Left lobe of liver (tissue), 2 donors: ENCODE results near the gene HOXA2. TPM values are rescaled to one million over a fixed set of nuclear protein-coding genes. Genes with fewer than 3 reads are reported as not detected.

Experiments used
- ATAC-seq: fragments of 200-7000 bp; cut with Tn5 transposase; one replicate; pipeline ENCODE4 v1.9.1; 2020; ENCODE audit warnings: mild to moderate bottlenecking, moderate library complexity
- DNase-seq: peaks from one replicate; pipeline ENCODE4 v3.0.0-alpha.2; 2020; ENCODE audit warnings: low spot score
- total RNA-seq: library from RNA; stranded (reverse); gene quantifications from one replicate; pipeline ENCODE4 v1.2.1, GENCODE V29; 2021
- donor health status: DM: no; HTN: no; CAD: no; lungs with moderate emphysema.
- donor health status: DM: no; HTN: yes; CAD: no.

Gene HOXA2
- total RNA-seq, 1 donor from 2014 or later = 0.15 TPM

DNA sequence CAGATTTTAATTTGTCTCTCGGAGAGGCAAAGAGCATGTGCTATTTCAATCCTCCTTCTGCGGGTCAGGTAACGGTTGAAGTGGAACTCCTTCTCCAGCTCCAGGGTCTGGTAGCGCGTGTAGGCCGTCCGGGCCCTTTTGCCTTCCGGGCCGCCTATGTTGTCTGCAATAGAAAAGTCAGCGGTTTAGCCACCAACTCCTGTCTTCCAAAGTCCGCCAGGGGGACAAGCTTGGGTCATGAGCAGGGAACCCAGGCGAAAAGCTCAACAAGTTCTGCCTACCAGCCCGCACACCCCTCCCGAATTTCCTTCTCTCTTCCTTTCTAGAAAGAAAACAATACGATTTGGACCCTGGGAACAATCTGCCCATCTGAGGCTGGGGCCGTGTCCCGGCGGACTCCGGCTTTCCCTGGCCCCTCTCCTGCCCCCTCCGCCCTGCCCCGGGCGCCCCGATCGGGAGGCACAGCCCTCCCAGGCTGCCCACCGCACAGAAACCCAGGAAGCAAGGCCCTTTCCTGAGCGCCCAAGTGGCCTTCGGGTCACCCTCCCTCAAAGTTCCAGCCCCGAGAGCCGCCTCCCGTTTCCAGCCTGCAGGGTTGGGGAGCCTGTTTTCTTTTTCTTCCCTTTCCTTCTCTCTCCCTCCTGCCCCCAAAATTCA lies 39.6 kb upstream of the HOXA2 start:
- peak; percentile 39 for DNase-seq
- ATAC-seq = peak; percentile 23

DNA sequence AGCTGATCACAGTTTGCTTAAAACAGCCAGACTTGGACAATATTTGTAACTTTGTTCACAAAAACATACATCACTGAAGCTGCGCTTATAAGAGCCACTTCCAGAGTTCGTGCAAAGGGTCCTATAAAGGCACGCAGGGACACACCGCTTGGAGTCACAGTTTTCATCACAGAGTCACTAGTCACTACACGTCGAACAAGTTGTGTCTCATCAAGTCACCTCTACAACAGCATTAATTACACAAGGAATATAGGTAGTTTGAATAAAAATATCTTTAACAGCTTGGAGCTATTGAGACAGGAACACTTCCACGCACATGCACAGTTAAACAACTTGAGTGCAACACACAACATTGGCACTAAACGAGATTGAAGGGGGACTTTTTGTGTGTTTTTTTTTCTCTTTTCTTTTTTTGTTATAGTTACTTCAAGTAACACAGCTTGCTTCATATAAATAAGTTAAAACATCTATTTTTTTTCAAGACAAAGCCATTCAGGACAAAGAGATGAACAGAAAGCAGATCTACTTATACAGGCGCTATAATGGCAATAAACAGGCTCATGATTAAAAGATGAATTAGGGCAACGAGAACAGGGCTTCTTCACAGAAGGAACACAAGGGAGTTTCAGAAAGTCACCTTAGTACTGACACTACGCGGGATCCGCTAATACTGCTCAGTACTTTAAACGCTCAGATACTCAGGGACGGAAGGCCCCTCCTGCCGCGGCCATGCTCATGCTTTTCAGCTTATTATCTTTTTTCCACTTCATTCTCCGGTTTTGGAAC lies 38.8 kb upstream of the HOXA2 start:
- DNase-seq (no peak), ATAC-seq (no peak)

DNA sequence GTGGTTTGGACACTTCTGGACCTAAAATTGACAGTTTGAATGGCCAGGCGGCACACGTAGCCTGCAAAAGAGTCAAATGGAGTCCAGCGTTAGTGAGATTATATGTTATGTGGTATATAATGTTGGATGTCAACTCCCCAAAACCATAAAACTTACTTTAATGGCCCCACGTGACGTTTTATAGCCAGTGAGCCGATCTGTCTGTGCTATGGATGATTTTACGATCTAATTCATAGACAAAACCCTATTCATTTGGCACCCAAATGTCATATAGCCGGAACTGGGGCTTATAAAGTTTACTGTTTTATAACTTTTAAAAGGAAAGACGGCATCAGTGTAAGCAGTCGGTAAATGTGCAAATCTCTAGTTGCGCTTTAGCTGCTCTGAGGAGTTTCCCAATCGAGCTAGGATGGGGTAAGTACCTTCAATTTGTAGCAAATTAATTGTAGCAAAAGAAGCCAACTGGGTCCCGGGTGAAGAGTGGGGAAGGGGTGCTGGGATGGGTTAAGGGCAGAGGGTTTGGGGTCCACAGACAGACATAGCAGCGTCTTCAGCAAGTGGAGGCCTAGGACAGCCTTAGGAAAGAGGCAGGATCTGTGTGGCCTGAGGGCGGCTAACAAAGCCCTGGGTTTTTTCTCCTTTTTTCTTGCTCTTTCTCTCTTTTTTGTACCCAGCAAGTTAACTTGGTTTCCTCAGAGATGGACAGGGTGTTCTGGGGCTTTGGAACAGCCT lies 37.8 kb upstream of the HOXA2 start:
- ATAC-seq = no peak
- no peak for DNase-seq

DNA sequence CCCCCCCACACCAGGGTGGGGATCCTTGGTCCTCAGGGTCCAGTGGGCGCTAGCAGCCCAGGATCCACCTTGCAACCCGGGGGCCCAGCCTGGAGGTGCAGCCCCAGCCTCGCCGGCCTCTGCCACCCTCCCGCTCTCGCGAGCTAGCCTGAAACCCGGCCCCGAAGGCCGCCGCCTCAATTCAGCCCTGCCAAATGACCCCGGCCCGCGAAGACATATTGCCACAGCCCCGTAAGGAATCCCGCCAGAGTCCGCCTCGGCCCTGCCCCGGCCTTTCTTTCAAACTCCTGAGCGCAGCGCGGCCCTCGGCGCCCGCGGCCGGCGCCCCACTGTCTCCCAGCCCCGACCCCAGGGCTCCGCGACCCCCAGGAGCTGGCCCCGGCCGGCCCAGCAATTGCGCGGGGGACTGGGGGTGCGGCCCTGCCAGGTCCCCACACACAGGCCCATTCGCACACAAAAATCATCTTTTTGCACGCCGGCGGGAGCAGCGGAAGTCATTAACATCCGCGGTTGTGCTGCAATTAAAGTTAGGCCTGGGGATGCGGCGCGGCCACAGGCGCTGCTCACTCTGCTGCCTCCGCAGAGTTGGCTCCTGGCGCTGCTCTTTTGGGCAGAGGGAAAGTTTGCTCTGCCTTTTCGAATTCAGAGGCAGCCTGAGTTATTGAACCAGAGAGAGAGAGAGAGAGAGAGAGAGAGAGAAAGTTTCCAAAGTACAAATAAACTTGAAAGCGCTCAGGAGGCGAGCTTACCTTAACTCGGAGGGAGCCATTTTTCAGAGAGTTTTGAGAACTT lies 37.0 kb upstream of the HOXA2 start:
- ATAC-seq = no peak
- peak; percentile 40 for DNase-seq

DNA sequence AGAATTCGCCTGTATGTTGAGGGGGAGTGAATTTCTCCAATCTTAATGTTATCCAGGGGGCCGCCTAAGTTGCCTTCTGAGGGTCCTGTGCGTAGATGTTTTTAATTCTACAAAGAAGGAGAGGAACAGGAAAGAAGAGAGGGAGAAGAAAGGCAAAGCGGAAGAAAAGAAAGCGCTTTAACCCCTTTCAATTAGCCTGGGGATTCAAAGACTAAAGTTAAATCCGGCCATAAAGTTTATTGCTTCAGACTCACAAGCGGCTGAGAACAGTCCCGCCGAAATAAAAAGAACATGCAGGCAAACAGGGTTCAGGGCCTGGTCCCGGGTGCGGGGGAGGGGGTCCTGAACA lies 36.5 kb upstream of the HOXA2 start:
- DNase-seq (no peak), ATAC-seq (no peak)

DNA sequence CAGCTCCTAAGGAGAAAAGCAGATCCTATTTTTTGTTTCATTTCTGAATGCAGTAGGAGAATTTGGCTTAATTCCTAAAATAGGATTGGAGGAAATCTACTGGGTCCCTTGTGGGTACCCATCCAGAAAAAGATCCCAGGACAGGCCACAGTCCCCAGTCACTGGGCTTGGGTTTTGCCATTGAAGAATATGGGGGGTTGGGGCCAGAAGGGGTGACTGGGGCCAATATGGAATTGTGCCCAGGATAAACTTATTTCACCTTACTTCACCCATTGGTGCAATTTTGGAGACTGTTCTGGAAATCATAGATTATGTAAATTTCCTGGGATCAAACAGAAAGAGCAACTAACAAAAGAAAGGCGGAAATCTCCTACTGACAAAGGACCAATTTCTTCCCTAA lies 36.0 kb upstream of the HOXA2 start:
- ATAC-seq (no peak), DNase-seq (peak; percentile 14)

DNA sequence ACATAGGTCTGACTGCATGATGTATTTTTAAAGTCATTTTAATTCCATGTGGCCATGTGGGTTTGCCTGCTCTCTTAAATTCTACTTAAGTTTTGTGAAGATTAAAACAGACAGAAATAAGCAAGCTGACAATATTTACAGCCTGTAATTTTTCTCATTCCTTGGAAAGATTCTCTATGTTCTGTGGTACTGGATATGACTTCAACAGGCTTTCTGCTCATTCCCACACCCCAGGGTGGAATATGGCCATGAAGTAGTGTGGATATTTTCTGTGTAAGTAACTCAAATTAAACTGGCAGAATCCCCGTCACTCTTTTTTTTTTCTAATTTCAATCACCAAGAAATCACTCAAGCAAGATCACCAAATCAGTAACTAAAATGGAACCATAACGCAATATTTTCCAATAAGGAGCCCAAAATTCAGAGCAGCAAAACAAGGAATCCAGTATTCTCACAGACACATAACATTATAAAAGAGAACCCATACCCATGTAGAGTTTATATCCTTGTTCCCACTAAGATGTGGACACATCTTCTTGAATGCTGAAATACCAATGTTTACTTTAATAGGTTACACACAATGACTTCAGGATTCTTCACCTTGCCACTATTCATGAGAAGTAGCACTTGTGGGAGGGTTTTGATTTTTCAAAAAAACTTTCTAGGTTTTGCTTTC lies 35.3 kb upstream of the HOXA2 start:
- DNase-seq (no peak), ATAC-seq (no peak)

DNA sequence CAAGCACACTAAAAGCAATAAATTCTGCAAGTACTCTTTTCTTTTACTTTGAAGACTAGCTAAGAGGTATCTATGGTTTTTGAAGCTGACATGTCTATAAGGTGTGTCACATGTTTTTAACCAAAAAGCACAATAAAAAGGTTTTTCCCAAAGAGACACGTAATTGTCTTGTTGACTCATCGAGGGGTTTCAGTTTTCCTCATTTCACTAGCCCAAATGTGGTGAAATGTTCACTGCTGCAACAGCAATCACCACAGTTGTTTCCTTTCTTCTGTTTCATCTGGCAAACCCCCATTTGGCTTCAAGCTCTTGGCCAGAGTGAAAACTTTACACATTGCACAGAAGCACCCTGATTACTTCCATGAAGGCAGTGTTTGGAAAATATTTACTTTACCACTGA lies 31.9 kb upstream of the HOXA2 start:
- ATAC-seq = no peak
- no peak for DNase-seq

DNA sequence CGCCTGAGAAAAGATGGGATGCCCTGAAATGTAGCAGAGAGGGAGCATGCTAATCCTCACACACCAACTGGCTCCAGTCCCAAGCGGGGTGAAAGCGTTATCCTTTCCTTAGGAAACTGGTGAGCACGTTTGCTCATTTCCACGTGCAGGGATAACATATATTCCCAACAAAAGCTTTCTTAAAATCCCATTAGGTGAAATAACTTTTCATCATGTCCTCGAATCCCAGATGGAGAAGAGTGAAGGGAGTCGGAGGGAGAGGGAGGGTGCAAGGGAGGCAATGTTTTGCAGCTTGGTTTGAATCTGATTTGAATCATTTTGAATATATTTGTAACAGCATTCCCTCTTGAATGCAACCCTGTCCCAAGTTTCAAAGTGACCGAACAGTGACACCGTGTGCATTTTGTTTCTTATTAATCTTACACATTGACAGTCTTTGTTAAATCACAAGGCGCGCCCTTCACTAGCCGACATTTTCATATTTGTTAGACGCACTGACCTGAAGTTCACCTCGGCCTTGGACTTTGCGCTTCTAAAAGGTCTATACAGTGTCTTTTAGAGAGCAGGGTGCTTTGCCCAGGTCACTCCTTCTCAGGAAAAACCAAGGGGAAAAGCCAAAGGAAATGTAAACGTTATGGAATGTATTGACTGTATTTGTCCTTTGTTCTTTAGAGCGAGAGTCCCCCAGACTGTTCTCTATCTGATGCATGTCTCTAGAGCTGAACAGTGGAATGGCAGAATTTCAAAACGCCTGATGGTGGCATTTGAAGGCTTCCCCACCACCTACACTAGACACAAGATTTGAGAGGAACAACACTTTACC lies 31.1 kb upstream of the HOXA2 start:
- ATAC-seq (no peak), DNase-seq (peak; percentile 21)

DNA sequence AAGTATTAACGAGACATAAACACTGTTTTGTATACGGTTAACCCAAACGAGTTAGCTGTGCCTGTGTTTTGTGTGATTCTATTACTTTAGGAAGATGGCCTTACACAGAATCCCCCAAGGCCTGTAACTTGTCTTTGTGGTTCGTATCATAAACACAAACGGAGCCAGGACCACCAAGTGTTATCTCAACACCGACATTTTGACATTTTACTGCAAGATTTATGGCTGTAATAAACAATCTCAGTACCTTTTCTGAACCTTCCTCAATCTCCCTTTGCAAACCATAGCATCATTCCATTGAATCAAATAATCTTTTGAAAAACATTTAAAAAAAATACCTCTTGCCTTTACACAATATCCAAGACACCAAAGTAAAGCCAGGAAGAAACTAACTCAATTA lies 30.5 kb upstream of the HOXA2 start:
- no peak for ATAC-seq
- DNase-seq = no peak

DNA sequence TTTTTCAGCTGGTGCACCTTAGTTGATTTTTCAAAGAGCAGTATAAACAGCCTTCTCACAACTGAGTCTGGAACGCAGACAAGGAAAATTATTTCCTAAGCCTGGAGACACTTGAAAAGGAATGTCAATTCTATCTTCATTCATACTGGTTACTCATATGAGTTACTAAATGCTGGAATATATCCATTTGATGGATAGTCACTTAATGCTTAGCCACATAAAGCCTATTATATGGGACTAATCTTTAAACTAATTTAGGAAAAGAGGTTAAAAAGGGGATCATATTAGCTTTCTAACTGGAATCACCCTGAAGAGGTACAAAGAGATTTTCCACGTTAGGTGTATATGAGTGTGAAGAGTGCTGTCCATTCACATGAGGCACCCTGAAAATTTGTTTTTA lies 29.7 kb upstream of the HOXA2 start:
- ATAC-seq = no peak

DNA sequence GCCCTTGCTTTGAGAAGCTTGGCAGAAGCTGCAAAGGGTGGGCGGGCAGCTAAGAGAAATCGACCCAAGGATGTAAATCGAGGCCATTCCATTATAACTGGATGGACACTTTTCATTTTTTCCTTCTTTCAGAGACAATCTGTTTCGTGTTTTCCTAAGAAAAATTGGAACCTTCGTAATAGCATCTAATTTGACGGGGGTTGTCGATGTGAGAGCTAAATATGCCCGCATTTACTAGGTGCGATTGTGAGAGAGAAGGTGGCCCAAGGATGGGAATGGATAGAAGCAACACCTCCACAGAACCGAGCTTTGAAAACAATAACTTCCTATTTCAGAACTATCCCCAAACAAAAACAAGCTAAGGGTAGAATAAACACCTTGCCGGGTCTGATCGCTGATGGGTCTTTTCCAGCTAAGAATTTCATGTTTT lies 28.9 kb upstream of the HOXA2 start:
- no peak for DNase-seq
- no peak for ATAC-seq

More for the DNA sequence above, 29.7 kb upstream of the HOXA2 start:
- DNase-seq = no peak

DNA sequence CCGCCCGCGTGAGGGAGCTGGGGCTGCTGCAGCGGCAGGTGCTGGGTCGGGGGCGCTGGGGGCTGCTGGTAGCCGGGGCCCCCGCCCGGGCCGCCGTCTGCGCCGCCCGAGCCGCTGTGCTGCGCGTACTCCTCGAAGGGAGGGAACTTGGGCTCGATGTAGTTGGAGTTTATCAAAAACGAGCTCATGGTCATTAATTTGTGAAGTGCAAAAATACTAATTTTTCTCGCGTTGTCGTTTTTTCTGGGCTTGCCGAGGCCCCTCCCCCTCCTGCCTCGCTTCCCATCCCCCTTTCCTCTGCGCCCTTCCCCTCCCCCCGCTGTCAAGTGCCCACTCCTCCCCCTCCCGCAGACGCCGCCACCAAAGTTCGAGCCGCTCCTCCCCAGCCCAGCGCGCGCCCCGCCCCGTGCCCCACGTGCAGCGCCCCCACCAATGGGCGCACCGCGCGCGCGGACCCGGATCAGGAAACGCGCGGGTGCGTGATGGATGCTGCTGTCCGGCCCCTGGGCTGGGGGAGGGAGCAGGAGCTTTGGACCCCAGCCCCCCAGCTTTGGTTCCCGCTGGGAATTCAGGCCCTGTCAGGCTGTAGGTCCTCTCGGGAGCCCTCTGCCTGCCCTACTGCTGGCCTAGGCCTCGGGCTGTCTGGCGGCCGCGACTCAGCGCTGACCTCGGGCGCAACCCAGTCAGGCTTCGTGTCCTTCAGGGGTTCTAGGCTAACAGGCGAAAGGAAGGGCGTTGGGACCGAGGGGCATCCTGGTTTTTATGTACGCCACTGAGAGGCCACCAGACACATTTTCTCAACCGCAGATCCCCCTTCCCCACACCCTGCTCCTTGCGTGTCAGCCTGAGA lies 28.3 kb upstream of the HOXA2 start, which contains the start of gene HOXA4:
Gene HOXA4, minus strand, starts transcription at position 218 of the 850 bp plus-strand sequence. Its CDS starts 24 bp downstream, at position 194.
- DNase-seq (peak; percentile 70), ATAC-seq (peak; percentile 92)

DNA sequence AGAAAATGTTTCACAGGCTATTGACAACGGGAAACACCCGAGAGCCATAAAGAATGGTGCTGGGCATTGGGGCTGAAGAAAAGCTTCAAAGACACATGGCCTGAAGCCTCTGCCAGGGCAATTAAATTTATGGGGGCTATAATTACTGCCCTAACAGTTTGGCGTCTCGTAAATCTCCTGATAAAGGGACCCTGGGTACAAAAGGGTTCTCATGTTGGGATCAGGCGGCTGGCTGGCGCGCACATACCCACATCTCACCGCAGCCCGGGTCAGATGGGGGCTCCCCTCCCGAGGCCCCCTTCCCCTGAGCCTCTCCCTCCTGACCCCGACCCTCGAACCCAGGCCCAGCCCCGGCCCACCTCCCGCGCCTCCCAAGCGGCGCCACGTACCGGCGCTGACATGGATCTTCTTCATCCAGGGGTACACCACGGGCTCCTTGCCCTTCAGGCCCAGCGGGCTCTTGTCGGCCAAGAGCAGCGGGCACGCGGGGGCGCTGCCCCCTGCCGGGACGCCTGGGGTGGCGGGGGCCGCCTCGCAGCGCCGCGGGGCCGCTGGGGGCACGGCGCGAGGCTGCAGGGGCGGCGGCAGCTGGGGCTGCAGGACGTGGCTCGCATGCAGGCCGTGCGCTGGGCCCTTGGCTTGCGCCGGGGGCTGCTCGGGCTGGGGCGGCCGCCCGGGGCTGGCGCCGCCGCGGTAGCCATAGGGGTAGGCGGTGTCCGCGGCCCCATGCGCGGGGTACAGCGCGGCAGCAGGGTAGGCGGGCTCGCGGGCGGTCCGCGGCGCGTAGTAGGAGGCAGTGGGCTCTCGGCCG lies 27.5 kb upstream of the HOXA2 start:
- ATAC-seq (peak; percentile 33), DNase-seq (peak; percentile 45)

DNA sequence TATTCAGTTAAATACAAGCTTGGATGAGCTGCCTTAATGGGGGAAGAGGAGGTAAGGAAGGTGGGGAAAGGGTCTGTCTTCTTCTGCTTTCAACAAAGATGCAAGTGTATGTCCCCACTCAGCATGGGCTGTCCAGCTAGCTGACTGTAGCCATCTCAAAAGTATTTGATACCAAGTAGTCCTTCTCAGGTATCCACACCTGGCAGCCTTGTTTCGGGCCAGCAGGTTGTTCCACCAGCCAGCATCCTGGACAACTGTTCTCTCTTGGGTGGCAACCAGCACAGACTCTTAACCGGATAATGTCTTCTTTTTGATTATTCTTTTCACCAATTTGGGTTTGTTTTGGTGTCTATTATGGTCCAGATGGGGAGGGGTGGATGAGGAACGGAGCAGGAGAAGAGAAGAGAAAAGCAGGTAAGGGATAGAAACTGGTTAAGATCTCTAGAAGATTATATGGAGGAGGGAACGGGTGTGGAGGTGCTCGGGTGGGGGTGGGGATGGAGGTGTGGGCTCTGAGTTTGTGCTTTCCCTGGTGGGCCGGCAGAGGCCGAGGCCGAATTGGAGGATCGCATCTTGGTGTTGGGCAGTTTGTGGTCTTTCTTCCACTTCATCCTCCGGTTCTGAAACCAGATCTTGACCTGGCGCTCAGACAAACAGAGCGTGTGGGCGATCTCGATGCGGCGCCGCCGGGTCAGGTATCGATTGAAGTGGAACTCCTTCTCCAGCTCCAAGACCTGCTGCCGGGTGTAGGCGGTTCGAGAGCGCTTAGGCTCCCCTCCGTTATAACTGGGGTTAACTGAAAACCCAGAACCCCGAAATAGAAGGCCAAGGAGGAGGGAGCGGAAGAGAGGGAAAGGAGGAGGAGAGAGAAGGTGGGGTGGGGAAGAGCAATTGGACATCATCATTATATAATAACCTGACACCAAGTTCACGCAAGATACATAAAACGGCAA lies 26.6 kb upstream of the HOXA2 start:
- no peak for ATAC-seq
- DNase-seq = peak; percentile 35

DNA sequence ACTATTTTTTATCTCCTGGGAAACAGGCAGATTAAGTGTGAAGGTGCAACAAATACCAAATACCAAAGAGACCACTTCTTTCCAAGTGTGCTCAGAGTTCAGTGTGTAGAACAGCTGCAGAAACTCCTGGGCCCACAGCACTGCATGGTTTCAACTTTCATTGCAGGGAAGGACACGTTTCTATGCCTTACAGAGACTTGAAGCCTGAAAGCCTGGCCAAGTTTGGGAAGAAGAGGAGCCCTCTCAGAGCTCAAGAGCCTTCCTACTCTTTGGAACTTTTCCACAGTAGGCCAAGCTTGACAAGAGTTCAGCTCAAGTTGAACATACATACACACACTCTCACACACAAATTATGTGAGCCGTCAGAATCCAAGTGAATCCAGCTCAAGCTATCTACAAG lies 25.6 kb upstream of the HOXA2 start:
- DNase-seq (no peak), ATAC-seq (no peak)
